GOT3 (cell line): ENCODE measurements around the gene PLEKHG5.

Experiments
- DNase-seq: peaks from one replicate; lab custom pipeline; 2025; ENCODE audit warnings: mixed read lengths; lab: John Stamatoyannopoulos, UW

Gene PLEKHG5

GRCh38 chr1:6509220-6509918 is 17.9 kb upstream of the PLEKHG5 start:
- no peak for DNase-seq

GRCh38 chr1:6508816-6509189 is 17.3 kb upstream of the PLEKHG5 start:
- no peak for DNase-seq

GRCh38 chr1:6508154-6508815 is 16.8 kb upstream of the PLEKHG5 start:
- DNase-seq = no peak

- no peak for DNase-seq
Observed at GRCh38 chr1:6507461-6507911, 16.0 kb upstream of the PLEKHG5 start.

- DNase-seq = no peak
Observed at GRCh38 chr1:6507037-6507428, 15.6 kb upstream of the PLEKHG5 start.

- no peak for DNase-seq
Observed at GRCh38 chr1:6506210-6507036, 15.0 kb upstream of the PLEKHG5 start.

GRCh38 chr1:6505367-6506209 is 14.1 kb upstream of the PLEKHG5 start:
- DNase-seq = no peak

- DNase-seq = no peak
Observed at GRCh38 chr1:6504887-6505286, 13.4 kb upstream of the PLEKHG5 start.

- DNase-seq = no peak
Observed at GRCh38 chr1:6503884-6504602, 12.6 kb upstream of the PLEKHG5 start.

- no peak for DNase-seq
Observed at GRCh38 chr1:6502000-6502891, 10.8 kb upstream of the PLEKHG5 start.

GRCh38 chr1:6501279-6501813 is 9.9 kb upstream of the PLEKHG5 start:
- DNase-seq = no peak

GRCh38 chr1:6500544-6501278 is 9.2 kb upstream of the PLEKHG5 start:
- no peak for DNase-seq

GRCh38 chr1:6499296-6499695 is 7.8 kb upstream of the PLEKHG5 start:
- no peak for DNase-seq

- DNase-seq = no peak
Observed at GRCh38 chr1:6498576-6499111, 7.2 kb upstream of the PLEKHG5 start.

GRCh38 chr1:6497867-6498575 is 6.6 kb upstream of the PLEKHG5 start:
- DNase-seq = no peak

- no peak for DNase-seq
Observed at GRCh38 chr1:6497215-6497866, 5.9 kb upstream of the PLEKHG5 start.

- no peak for DNase-seq
Observed at GRCh38 chr1:6496890-6497214, 5.4 kb upstream of the PLEKHG5 start.

GRCh38 chr1:6496365-6496721 is 4.9 kb upstream of the PLEKHG5 start:
- no peak for DNase-seq
